Myocyte (in vitro differentiated cells): Measurements from ENCODE around the gene AREL1. TPM values are rescaled to one million over a fixed set of nuclear protein-coding genes. Genes with fewer than 3 reads are reported as not detected.

Experiments used
- DNase-seq: peaks from one replicate; pipeline ENCODE4 v3.0.0-alpha.2; 2012; ENCODE audit warnings: low read depth
- total RNA-seq: library from RNA; depleted of rRNA; stranded (reverse); fragments of >200 nt; gene quantifications from 2 replicates; pipeline ENCODE4 v1.2.3, GENCODE V29; 2014

AREL1 gene
- total RNA-seq, 1 donor from 2014 or later = 31.4 TPM

- no peak for DNase-seq
These were observed 14.9 kb downstream of the AREL1 start for GRCh38 chr14:74697976-74698375.

GRCh38 chr14:74697543-74697942 lies 15.3 kb downstream of the AREL1 start:
- DNase-seq = peak; percentile 76

GRCh38 chr14:74697011-74697410 lies 15.9 kb downstream of the AREL1 start:
- DNase-seq = no peak

- no peak for DNase-seq
These were observed 17.5 kb downstream of the AREL1 start for GRCh38 chr14:74695406-74695805.

GRCh38 chr14:74693191-74693590 lies 19.7 kb downstream of the AREL1 start:
- no peak for DNase-seq

GRCh38 chr14:74691456-74691855 lies 21.4 kb downstream of the AREL1 start:
- no peak for DNase-seq

- DNase-seq = no peak
These were observed 26.8 kb downstream of the AREL1 start for GRCh38 chr14:74685921-74686678.

GRCh38 chr14:74685056-74685455 lies 27.8 kb downstream of the AREL1 start:
- no peak for DNase-seq

- no peak for DNase-seq
These were observed 28.4 kb downstream of the AREL1 start for GRCh38 chr14:74684434-74684833.

GRCh38 chr14:74683406-74683805 lies 29.5 kb downstream of the AREL1 start:
- no peak for DNase-seq

GRCh38 chr14:74682169-74682952 lies 30.5 kb downstream of the AREL1 start:
- DNase-seq = no peak

GRCh38 chr14:74675219-74675618 lies 37.7 kb downstream of the AREL1 start:
- no peak for DNase-seq

GRCh38 chr14:74673768-74674167 lies 39.1 kb downstream of the AREL1 start:
- no peak for DNase-seq

- DNase-seq = peak; percentile 76
These were observed 41.1 kb downstream of the AREL1 start for GRCh38 chr14:74671789-74672188.

- DNase-seq = peak; percentile 26
These were observed 42.0 kb downstream of the AREL1 start for GRCh38 chr14:74670726-74671411.

- DNase-seq = no peak
These were observed 43.0 kb downstream of the AREL1 start for GRCh38 chr14:74669846-74670245.

GRCh38 chr14:74669256-74669655 lies 43.6 kb downstream of the AREL1 start:
- no peak for DNase-seq

GRCh38 chr14:74667758-74668157 lies 45.1 kb downstream of the AREL1 start:
- no peak for DNase-seq

- DNase-seq = no peak
These were observed 48.2 kb downstream of the AREL1 start for GRCh38 chr14:74664717-74665116.

GRCh38 chr14:74663884-74664283 lies 49.0 kb downstream of the AREL1 start:
- DNase-seq = peak; percentile 84

GRCh38 chr14:74661726-74662450 lies 51.0 kb downstream of the AREL1 start:
- no peak for DNase-seq
